NCI-H1930 (cell line): Measurements from ENCODE around the gene STH.

ENCODE experiments used
- DNase-seq, 2 experiments: peaks; one replicate each; lab custom pipeline; 2025; lab: John Stamatoyannopoulos, UW

Gene STH

GRCh38 chr17:46027048-46027975, 28.3 kb downstream of the STH start:
- no peak for DNase-seq

DNA sequence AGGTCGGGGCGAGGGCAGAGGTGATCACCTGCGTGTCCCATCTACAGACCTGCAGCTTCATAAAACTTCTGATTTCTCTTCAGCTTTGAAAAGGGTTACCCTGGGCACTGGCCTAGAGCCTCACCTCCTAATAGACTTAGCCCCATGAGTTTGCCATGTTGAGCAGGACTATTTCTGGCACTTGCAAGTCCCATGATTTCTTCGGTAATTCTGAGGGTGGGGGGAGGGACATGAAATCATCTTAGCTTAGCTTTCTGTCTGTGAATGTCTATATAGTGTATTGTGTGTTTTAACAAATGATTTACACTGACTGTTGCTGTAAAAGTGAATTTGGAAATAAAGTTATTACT, 28.9 kb downstream of the STH start:
- no peak for DNase-seq

DNA sequence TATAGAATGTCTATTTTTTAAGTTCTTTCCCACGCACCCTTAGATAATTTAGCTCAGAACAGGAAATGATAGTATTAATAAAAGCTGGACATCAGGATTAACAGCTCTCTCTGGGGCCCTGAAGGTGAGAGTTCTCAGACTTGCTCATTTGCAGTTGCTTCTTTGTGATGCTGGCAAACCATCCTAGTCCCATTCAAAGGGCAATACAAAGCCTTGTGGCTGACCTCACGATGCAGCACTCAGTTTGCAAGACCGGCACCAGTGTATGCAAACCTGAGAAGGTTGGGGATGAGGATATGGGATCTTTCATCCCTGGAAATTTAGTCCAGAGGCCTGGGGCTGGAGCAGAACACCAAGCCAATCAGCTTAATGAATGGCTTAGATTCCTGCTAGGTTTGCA, 29.3 kb downstream of the STH start:
- DNase-seq: no peak

- DNase-seq: no peak
Measured at GRCh38 chr17:46028981-46029565, 30.0 kb downstream of the STH start.

GRCh38 chr17:46029627-46030026, 30.6 kb downstream of the STH start:
- no peak for DNase-seq

DNA sequence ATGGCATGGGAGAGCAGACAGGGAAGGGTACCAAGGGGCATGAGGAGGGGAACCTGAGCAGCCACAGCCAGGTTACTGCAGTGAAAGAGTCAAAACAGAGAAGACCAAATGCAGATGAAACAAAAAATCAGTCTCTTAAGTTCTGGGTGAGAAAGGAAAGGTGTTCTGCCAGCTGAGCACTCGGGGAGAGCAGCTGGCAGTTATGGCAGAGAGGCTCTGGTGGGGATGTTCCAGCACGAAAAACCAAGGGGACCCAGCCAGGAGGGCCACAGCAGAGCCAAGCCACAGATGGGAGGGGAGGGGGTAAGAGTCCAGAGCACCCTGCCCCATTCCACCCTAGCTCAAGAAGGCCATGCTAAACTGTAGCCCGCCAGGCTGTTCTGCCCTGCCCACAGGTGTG, 31.7 kb downstream of the STH start:
- no peak for DNase-seq

GRCh38 chr17:46031440-46031839, 32.4 kb downstream of the STH start:
- no peak for DNase-seq

DNA sequence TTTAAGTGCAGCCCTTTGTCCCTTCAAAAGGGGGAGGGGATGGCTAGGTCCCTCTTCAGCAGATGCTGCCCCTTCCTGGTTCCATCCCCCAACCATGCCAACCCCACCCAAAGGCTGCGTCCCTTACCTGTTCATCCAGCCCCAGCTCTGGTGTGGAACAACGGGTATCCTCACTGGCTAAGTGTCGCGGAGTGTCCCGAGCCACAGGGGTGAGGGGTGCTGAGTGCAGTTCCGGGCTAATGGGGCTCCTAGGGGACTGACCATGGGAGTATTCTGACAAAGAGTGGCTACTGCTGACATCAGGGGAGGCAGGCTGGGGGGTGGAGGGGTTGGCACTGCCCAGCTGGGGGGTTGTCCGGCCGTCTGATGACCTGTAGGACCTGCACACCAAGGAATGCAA, 32.9 kb downstream of the STH start:
- no peak for DNase-seq

DNA sequence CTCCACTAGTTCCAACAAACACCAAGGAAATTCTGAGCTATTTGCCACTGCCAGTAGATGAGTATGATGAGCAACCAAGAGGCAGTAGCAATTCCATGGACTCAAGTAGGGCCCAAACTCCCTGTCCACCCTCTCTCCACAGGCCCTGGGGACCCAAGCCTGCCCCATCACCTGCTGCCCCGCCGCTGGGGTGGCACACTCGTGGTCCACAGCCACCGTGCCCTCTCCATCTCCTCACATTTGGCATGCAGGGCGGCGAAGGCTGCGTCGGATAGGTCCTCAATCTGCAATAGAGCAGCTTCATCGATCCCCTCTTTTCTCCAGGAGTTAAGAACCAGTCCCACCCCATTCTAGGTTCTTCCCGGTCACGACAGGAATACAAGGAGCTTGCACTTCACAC, 33.9 kb downstream of the STH start:
- no peak for DNase-seq

GRCh38 chr17:46033392-46033791, 34.3 kb downstream of the STH start:
- no peak for DNase-seq

DNA sequence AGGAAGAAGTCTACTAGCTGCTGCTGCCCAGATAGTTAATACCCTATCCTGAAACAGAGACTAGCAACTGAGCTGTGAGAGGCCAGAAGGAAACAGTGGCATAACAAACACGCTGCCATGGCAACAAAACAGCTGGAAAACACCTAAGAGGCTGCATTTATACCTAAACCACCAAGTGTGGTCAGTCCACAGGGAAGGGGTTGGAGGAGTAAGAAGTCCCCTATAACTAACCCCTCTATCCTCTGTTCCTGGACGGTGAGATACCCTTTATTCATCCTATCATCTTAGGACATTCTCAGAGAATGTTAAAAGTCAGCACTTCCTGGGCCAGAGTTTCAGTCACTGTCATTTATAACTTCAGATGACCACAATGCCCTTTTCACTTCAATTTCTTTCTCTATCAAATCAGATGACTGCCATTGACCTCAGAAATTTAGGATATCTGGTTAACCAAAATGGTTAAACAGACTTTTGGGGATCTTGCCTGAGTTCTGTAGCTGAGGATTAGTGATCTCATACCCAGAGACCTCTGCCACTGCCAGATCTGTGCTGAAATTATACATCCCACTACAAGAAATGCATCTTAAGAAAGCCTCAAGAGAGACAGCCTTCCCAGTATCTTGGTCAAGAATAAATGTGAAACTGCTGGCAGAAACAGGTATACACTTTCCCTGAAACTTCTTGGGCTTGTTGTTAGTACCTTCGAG, 36.2 kb downstream of the STH start:
- no peak for DNase-seq

DNA sequence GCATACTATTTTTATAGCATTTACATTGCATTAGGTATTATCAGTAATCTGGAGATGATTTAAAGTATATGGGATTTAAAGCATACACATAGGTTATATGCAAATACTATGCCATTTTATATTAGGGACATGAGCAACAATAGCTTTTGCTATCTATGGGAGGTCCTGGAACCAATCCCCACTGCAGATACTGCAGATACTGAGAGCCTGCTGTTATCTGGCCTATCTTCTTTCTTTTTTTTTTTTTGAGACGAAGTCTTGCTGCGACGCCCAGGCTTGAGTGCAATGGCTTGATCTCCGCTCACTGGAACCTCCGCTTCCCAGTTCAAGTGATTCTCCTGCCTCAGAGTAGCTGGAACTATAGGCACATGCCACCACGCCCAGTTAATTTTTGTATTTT, 37.4 kb downstream of the STH start:
- no peak for DNase-seq

DNA sequence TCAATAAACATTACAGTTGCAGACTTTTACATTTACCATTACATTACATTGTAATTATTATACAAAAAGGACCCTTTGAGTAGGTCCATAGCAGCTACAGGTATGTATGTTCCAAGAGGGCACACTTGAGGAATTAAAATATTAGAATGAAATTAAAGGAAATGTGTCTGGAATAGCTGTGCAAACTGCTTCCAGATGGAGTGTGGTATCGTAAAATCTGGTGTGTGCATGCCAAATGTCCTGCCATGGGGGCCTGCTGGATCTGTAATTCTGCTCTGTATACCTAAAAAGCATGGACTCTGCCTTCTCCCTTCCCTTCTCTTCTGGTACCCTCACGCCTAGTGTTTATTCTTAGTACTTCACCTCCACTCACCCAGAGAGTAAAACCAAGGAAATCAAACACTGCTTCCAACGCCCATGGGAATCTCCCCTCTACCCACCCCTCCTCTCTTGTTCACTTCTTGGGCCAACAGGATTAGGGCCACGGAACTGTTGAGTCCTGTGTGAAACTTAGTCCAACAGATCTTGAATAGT, 38.7 kb downstream of the STH start:
- no peak for DNase-seq

- DNase-seq: no peak
Measured at GRCh38 chr17:46038414-46038813, 39.4 kb downstream of the STH start.

GRCh38 chr17:46038937-46039336, 39.9 kb downstream of the STH start:
- DNase-seq: no peak

DNA sequence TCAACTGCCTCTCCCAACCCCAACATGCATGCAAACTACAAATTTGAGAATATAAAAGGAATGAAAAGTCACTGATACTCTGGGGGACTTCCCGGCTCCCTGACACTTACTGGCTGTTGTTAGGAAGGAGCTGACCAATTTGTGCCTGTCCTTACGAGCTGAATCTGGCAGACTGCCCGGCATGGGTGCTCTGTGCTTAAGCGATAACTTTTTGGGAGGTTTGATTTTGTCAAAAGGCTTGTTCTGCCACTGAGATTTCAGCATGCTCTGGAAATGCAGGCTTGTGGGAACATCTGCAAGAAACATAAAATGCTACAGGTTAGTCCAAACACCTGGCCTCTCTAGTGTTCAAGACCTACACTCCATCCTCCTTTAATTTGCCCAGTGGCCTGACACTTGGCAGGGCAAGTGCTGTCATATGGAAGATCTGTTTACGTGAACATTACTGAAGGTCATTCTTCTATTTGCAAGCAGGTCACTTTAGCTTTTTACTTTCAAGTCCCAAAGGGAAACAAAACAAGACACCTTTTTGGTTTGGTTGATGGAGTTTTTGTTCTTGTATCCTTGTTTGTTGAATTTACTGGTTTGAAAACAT, 40.6 kb downstream of the STH start:
- no peak for DNase-seq

GRCh38 chr17:46042246-46042645, 43.2 kb downstream of the STH start:
- no peak for DNase-seq

- no peak for DNase-seq
Measured at GRCh38 chr17:46042925-46043324, 43.9 kb downstream of the STH start.

GRCh38 chr17:46043606-46044005, 44.6 kb downstream of the STH start:
- no peak for DNase-seq

DNA sequence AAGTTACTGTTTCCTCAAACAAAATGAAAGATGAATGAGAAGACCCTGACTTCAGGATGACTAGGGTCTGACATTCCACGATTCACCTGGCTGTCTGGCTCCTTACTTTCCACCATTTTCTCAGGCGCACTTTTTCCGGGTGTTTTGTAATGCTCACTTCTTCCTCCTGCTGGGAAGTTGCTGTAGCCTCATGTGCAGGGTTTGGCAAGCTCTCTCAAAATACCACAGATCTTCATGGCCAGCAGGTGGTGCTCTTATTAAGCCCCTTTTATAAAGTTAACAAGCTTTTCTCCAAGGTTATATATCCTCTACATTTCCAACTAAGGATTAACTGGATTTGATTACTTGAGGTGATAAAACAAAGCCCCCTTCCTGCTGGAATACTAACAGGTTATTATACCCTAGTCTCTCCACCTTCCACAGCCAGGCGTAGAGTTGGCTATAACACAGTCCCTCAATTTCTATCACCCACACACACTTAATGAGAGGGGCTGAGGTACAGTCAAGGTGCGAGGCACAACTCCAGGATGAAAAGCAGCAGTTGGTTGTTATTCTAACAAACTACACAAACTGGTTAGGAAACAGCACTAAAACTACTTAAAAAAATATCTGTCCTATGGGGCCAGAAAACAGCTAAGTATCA, 45.4 kb downstream of the STH start:
- peak in 1 of 2 experiments; percentile 43 for DNase-seq

GRCh38 chr17:46044989-46045388, 45.9 kb downstream of the STH start:
- DNase-seq: no peak

- no peak for DNase-seq
Measured at GRCh38 chr17:46045639-46046038, 46.6 kb downstream of the STH start.
